ENCODE data around the gene PTPRC.

PTPRC gene

GRCh38 chr1:198701766-198702539, 63.1 kb downstream of the PTPRC start:
- no peaks in the 10 kb centered on the region for H3K36me3 ChIP-seq (replicated peaks)
- no peak overlapping the region for H3K4me3 ChIP-seq (ENCODE audit: low read depth, low read length)
- H3K27me3 ChIP-seq (replicated peaks), result no peaks in the 10 kb centered on the region
- no peak overlapping the region for H3K27ac ChIP-seq
- DNase-seq, result no peak
- in situ Hi-C loops (cut with HindIII; ENCODE audit: low pct_ligation_motif_present, low sequenced_read_pairs), result no loop called here
- TF ChIP-seq CTCF (IDR thresholded peaks at IDR 0.05; ENCODE audit: low read depth, low read length, missing control alignments), result no peak

- Histone ChIP-seq H3K4me3 (ENCODE audit: low read depth, low read length) (no peak overlapping the region), H3K27me3 (replicated peaks) (no peaks in the 10 kb centered on the region), H3K27ac (no peak overlapping the region), H3K36me3 (replicated peaks) (no peaks in the 10 kb centered on the region)
- no peak for DNase-seq
- no peak for TF ChIP-seq CTCF (IDR thresholded peaks at IDR 0.05; ENCODE audit: low read depth, low read length, missing control alignments)
- in situ Hi-C loops (cut with HindIII; ENCODE audit: low pct_ligation_motif_present, low sequenced_read_pairs), result no loop called here
Measured at GRCh38 chr1:198708761-198709525, 70.1 kb downstream of the PTPRC start.

DNA sequence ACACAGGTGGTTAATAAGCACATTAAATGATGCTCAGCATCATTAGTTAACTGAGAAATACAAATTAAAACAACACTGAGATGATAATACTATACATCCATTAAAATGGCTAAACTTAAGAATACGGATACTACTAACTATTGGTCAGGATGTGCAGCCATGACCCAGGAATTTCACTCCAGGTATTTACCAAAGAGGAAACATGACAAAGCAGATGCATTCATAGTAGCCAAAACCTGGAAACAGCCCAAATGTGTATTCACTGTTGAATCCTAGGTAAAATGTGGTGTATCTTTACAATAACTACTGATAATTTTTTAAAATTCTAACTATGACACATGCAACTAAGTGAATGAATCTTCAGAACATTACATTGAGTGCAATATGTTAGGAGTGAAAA, 73.0 kb downstream of the PTPRC start:
- no peaks in the 10 kb centered on the region for H3K36me3 ChIP-seq (replicated peaks)

GRCh38 chr1:198713081-198713480, 74.2 kb downstream of the PTPRC start:
- DNase-seq, result peak; percentile 5
- no peak overlapping the region for H3K27ac ChIP-seq
- no peaks in the 10 kb centered on the region for H3K36me3 ChIP-seq (replicated peaks)
- in situ Hi-C loops (cut with HindIII; ENCODE audit: low pct_ligation_motif_present, low sequenced_read_pairs), result no loop called here
- no peaks in the 10 kb centered on the region for H3K27me3 ChIP-seq (replicated peaks)
- H3K4me3 ChIP-seq (ENCODE audit: low read depth, low read length), result no peak overlapping the region
- TF ChIP-seq CTCF (IDR thresholded peaks at IDR 0.05; ENCODE audit: low read depth, low read length, missing control alignments), result no peak

More for the DNA sequence above, 73.0 kb downstream of the PTPRC start:
- DNase-seq, result no peak
- no peaks in the 10 kb centered on the region for H3K27me3 ChIP-seq (replicated peaks)
- H3K4me3 ChIP-seq (ENCODE audit: low read depth, low read length), result no peak overlapping the region
- in situ Hi-C loops (cut with HindIII; ENCODE audit: low pct_ligation_motif_present, low sequenced_read_pairs), result no loop called here
- no peak for TF ChIP-seq CTCF (IDR thresholded peaks at IDR 0.05; ENCODE audit: low read depth, low read length, missing control alignments)
- no peak overlapping the region for H3K27ac ChIP-seq

DNA sequence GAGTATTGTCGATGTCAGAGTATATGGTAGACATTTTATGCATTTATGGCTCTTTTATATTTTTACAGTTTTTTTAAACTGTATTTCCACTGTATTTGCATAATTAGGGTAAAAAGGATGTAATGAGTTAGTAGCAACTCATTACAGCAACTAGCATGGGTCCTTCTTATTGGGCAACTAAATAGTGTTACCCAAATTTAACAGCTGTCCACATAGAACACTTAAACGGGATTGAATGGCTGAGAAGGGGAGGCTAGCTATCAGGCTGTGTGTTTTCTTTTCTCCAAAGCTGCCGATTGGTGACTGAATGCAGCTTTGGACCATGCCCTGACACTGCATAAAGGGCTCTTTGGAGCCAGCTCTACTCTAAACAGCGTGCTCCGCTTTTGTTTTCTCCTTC, 75.4 kb downstream of the PTPRC start:
- H3K4me3 ChIP-seq (ENCODE audit: low read depth, low read length), result no peak overlapping the region
- H3K27ac ChIP-seq, result no peak overlapping the region
- no peaks in the 10 kb centered on the region for H3K27me3 ChIP-seq (replicated peaks)
- in situ Hi-C loops (cut with HindIII; ENCODE audit: low pct_ligation_motif_present, low sequenced_read_pairs), result no loop called here
- DNase-seq, result no peak
- no peaks in the 10 kb centered on the region for H3K36me3 ChIP-seq (replicated peaks)
- no peak for TF ChIP-seq CTCF (IDR thresholded peaks at IDR 0.05; ENCODE audit: low read depth, low read length, missing control alignments)
